GM12872 (cell line): ENCODE data around the gene LRRC55.

Experiments used
- CTCF ChIP-seq: IDR thresholded peaks from 3 replicates; pipeline ENCODE4 v1.5.1; 2011; ENCODE audit warnings: low read depth, mild to moderate bottlenecking, low read length, moderate library complexity; ENCODE audit not compliant: insufficient read depth

The LRRC55 gene

DNA sequence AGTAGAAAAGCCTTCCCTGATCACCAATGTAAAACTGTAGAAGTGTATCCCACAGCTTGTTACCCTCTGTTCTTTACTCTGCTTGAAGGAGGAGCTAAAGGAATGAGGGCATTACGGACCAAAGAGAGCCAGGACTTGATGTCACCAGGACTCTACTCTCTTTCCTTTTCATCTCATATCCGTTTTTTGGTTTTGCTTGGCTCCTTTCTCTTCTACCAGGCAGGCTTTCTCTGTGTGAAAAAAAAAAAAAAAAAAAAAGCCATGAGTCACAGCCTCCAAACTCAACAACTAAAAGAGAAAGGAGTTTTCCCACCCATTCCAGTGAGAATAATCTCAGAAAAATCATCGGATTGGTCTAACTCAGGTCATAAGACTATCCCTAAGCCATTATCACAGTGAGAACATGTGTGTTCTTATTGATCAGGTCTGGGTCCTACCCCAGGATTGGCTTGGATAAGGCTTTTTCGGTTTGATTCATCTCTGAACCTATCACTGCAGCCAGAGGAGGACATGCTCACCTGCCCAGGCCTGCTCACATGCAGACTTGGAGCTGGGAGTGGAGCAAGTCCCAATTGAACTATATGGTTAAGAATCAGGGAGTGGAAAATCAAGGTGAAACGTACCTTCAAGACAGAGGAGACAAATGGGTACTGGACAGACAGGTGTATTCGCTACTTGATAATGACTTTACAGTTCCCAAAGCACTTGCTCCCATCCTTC is 19.4 kb upstream of the LRRC55 start:
- TF ChIP-seq CTCF: no peak

DNA sequence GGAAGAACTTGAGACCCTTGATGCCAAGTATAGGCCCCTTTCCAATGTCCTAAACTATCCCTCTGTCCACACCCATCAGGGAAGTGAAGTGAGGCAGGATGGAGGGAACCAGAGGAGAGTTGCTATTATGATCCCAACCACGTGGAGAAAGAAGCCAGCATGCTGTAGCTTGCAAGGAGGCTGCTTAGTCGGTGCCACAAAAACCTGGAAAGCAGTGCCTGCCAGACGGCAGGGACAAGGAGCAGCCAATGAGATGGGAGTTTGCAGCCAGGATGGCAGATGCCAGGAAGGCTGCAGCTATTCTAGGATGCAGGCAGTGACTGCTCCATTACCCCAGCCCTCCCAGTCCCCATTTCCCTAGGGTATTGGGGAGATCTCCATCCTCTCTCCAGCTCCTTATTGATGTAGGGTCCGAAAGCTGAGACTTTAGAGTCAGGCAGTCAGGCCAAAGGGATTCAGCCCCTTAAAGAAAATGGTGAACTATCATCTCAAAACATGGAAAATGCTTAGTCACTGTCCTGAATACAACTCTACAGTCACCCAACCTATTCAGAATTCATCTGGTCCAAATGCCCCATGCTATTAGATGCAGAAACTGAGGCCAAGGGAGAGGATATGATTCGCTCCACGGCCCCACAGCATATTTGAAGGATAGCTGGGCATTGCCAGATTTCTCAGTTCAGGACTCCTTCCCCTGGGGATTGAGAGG is 18.4 kb upstream of the LRRC55 start:
- no peak for TF ChIP-seq CTCF

DNA sequence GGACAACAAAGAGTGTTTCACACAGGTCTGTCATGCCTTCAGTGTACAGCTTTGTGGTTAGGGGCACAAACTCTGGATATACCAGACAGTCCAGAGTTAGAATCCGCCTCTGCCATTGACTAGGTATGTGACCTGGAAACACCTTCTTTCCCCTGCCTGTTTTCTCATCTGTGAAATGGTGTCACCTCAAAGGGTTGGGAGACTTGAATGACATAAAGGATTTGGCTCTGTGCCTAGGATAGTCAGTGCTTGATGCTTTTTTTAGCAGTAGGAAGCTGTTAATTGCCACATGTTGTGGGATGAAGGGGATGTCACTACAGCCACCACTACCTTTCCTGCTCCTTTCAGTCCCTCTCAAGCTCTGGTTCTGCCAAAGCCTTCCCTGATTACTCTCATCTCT is 17.4 kb upstream of the LRRC55 start:
- TF ChIP-seq CTCF: no peak

- no peak for TF ChIP-seq CTCF
Measured at GRCh38 chr11:57167125-57167846, 14.5 kb upstream of the LRRC55 start.

GRCh38 chr11:57172031-57172430 is 9.7 kb upstream of the LRRC55 start:
- no peak for TF ChIP-seq CTCF

- no peak for TF ChIP-seq CTCF
Measured at GRCh38 chr11:57174656-57175055, 7.1 kb upstream of the LRRC55 start.

DNA sequence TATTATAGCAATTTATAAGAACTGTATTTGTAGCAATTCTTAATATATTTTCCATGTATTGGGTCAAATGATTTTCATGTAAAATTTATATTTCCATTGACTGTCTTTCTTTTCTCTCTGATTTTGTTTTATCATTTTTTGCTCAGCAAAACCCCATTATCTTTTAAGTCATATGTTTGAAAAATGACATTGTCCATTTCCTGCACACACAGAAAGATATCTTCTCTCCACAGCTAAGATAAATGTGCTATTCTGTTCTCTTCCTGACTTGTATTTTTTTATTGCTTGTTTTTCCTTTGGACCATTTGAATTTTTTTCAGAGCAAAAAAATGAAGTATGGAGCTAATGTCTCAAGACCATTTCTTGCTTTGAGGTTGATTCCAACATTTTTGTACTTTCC is 6.3 kb upstream of the LRRC55 start:
- no peak for TF ChIP-seq CTCF
